Loucy (cell line): Measurements from ENCODE around the gene WWTR1.

Experiments used
- H2AFZ ChIP-seq: fragments of 200-600 bp; sonication (generic); 2 replicates; pipeline ENCODE4 v1.6.0; 2016; ENCODE audit warnings: antibody characterized with exemption, mild to moderate bottlenecking, low read length, moderate library complexity
- H3F3A ChIP-seq: fragments of 200-600 bp; 2 replicates; pipeline ENCODE4 v1.6.0; 2016; ENCODE audit warnings: antibody characterized with exemption, low read depth, mild to moderate bottlenecking
- H3K27me3 ChIP-seq: fragments of 200-600 bp; sonication (generic); 2 replicates; pipeline ENCODE4 v1.6.1; 2014; ENCODE audit warnings: low read length, mild to moderate bottlenecking; ENCODE audit not compliant: insufficient read depth, poor library complexity, severe bottlenecking
- H3K36me3 ChIP-seq: fragments of 200-600 bp; sonication (generic); 2 replicates; pipeline ENCODE4 v1.6.1; 2016; ENCODE audit warnings: low read length; ENCODE audit not compliant: insufficient read depth
- H3K4me1 ChIP-seq: fragments of 200-600 bp; sonication (generic); 2 replicates; pipeline ENCODE4 v1.5.1; 2014; ENCODE audit warnings: low read length, mild to moderate bottlenecking; ENCODE audit not compliant: insufficient read depth, poor library complexity, severe bottlenecking
- H3K4me2 ChIP-seq: fragments of 200-600 bp; sonication (generic); 2 replicates; pipeline ENCODE4 v1.6.0; 2014; ENCODE audit warnings: antibody characterized with exemption, low read length, low read depth, mild to moderate bottlenecking; ENCODE audit not compliant: poor library complexity, severe bottlenecking
- H3K4me3 ChIP-seq: fragments of 200-600 bp; sonication (generic); 2 replicates; pipeline ENCODE4 v1.5.1; 2014; ENCODE audit warnings: low read length, mild to moderate bottlenecking, mixed read lengths; ENCODE audit not compliant: poor library complexity, severe bottlenecking
- H3K79me2 ChIP-seq: fragments of 200-600 bp; sonication (generic); 2 replicates; pipeline ENCODE4 v1.6.1; 2014; ENCODE audit warnings: low read length; ENCODE audit not compliant: insufficient read depth
- H3K9ac ChIP-seq: fragments of 200-600 bp; sonication (generic); 2 replicates; pipeline ENCODE4 v1.6.0; 2014; ENCODE audit warnings: mild to moderate bottlenecking, low read depth, low read length, moderate library complexity; ENCODE audit not compliant: poor library complexity, severe bottlenecking
- H3K9me2 ChIP-seq: fragments of 200-600 bp; sonication (generic); replicated peaks from 2 replicates; pipeline ENCODE4 v1.6.1; 2016; ENCODE audit warnings: low read depth, low read length, mixed read lengths
- H3K9me3 ChIP-seq: fragments of 200-600 bp; sonication (generic); 2 replicates; pipeline ENCODE4 v1.6.1; 2014; ENCODE audit warnings: mild to moderate bottlenecking, antibody characterized with exemption, low read length, low read depth; ENCODE audit not compliant: insufficient read depth
- H4K20me1 ChIP-seq: fragments of 200-600 bp; sonication (generic); 2 replicates; pipeline ENCODE4 v1.6.0; 2014; ENCODE audit warnings: antibody characterized with exemption, low read length, mild to moderate bottlenecking; ENCODE audit not compliant: insufficient read depth, poor library complexity, severe bottlenecking
- EZH2phosphoT487 ChIP-seq: fragments of 200-600 bp; IDR thresholded peaks from 2 replicates; pipeline ENCODE4 v1.6.1; 2018; ENCODE audit warnings: antibody characterized with exemption, mild to moderate bottlenecking, moderate library complexity, borderline replicate concordance
- TF ChIP-seq, protein P1 (sequence below): fragments of 200-600 bp; sonication (generic); conservative IDR thresholded peaks from 2 replicates; pipeline ENCODE4 v1.5.1; 2014; ENCODE audit warnings: mild to moderate bottlenecking, antibody characterized with exemption, low read length

WWTR1 gene

DNA sequence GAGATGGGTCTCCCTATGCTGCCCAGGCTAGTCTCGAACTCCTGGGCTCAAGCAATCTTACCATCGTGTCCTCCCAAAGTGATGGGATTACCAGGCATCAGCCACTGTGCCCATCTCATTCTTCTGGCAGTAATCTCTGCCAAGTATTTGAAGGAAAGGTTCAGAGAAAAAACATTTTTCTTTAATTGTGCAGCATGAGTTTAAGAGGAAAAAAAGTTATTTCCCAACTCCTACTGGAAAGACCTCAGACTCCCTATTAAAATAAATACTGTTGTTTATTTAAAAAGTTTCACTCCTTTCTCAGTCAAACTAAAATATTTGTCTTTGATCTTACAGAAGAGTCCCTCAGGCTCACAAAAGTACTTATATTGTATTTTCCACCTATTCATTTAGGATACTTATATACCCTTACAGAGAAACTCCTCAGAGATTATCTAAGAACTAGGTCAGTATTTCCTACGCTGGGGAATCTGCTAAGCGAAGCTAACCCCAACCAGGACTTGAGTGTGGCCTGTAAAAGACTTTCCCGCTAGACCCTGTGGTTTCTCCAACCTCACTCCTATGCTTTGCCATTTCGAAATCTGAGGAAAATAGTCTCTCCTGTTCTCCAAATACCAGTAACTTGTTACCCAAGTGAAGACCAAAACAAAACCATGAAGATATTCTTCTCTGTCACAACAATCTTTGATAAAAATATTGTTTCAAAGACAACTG lies 28.7 kb downstream of the WWTR1 start:
- Histone ChIP-seq H3K4me3 (no peak overlapping the region), H2AFZ (no peak overlapping the region), H4K20me1 (no peaks in the 10 kb centered on the region), H3K36me3 (no peaks in the 10 kb centered on the region), H3K4me1 (no peaks in the 10 kb centered on the region), H3K79me2 (no peaks in the 10 kb centered on the region), H3K27me3 (no peaks in the 10 kb centered on the region), H3K9ac (no peak overlapping the region), H3K9me3 (no peaks in the 10 kb centered on the region), H3K9me2 (no peaks in the 10 kb centered on the region), H3K4me2 (no peak overlapping the region), H3F3A (no peaks in the 10 kb centered on the region)
- TF ChIP-seq, protein P1, sequence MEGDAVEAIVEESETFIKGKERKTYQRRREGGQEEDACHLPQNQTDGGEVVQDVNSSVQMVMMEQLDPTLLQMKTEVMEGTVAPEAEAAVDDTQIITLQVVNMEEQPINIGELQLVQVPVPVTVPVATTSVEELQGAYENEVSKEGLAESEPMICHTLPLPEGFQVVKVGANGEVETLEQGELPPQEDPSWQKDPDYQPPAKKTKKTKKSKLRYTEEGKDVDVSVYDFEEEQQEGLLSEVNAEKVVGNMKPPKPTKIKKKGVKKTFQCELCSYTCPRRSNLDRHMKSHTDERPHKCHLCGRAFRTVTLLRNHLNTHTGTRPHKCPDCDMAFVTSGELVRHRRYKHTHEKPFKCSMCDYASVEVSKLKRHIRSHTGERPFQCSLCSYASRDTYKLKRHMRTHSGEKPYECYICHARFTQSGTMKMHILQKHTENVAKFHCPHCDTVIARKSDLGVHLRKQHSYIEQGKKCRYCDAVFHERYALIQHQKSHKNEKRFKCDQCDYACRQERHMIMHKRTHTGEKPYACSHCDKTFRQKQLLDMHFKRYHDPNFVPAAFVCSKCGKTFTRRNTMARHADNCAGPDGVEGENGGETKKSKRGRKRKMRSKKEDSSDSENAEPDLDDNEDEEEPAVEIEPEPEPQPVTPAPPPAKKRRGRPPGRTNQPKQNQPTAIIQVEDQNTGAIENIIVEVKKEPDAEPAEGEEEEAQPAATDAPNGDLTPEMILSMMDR, result no peak
- TF ChIP-seq EZH2phosphoT487, result no peak

DNA sequence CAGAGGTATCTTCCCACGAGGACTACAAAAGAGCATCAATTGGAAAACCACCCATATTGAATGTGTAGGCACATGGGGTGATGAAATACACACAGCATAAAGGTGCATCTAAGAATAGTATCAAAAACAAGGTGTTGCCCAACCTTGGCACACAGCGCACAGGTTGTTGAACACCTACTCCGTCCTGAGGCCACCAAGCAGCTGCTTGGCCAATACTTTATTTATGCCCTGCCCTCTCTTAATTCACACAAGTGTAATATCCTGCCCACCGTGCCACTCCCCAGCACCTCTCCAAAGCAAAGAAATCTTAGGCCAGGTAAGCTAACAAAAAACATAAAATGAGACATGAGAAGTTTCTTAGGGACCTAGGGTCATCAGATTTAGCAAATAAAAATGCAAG lies 31.2 kb downstream of the WWTR1 start:
- Histone ChIP-seq H3K4me1 (peaks cover 4% of the 10 kb centered on the region), H3K4me2 (no peak overlapping the region), H3K79me2 (no peaks in the 10 kb centered on the region), H3K36me3 (no peaks in the 10 kb centered on the region), H4K20me1 (no peaks in the 10 kb centered on the region), H3K27me3 (no peaks in the 10 kb centered on the region), H3K9me3 (no peaks in the 10 kb centered on the region), H3K4me3 (no peak overlapping the region), H3K9me2 (no peaks in the 10 kb centered on the region), H2AFZ (no peak overlapping the region), H3K9ac (no peak overlapping the region), H3F3A (no peaks in the 10 kb centered on the region)
- TF ChIP-seq EZH2phosphoT487, result no peak
- TF ChIP-seq, protein P1, result no peak

DNA sequence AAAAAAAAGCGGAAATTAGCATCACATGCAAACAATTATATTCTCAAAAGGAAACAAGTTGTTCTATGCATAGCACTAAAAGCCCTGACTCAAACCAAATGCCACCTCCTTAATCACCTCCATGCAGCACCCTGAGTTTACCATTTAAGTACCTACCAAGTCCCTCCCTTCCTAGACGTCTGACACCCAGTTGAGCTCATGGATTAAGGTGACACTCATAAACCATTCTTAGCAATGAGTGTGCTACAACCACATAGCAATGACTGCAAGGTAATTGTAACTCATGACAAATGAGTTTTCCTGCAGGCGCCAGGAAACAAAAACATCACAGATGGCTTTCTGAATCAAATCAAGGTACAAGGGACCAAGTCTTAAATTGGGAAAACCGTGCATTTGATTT lies 32.0 kb downstream of the WWTR1 start:
- TF ChIP-seq, protein P1, result no peak
- no peak for TF ChIP-seq EZH2phosphoT487
- H3K27me3 ChIP-seq, result no peaks in the 10 kb centered on the region
- no peaks in the 10 kb centered on the region for H4K20me1 ChIP-seq
- H3K36me3 ChIP-seq, result no peaks in the 10 kb centered on the region
- H2AFZ ChIP-seq, result no peak overlapping the region
- H3K9ac ChIP-seq, result no peak overlapping the region
- no peaks in the 10 kb centered on the region for H3K9me2 ChIP-seq
- 0 out of 2 replicates have a peak, but pooled peaks cover 3% of the 10 kb centered on the region for H3F3A ChIP-seq
- H3K4me3 ChIP-seq, result no peak overlapping the region
- H3K9me3 ChIP-seq, result no peaks in the 10 kb centered on the region
- no peaks in the 10 kb centered on the region for H3K79me2 ChIP-seq
- peaks cover 11% of the 10 kb centered on the region for H3K4me1 ChIP-seq
- H3K4me2 ChIP-seq, result no peak overlapping the region
